ENCODE results near the gene FALEC.
"Not testable (repeated sequence)": the region's sequence is repeated elsewhere in the genome, so short reads cannot be mapped to it uniquely, and the experiment has no call there.

FALEC gene

DNA sequence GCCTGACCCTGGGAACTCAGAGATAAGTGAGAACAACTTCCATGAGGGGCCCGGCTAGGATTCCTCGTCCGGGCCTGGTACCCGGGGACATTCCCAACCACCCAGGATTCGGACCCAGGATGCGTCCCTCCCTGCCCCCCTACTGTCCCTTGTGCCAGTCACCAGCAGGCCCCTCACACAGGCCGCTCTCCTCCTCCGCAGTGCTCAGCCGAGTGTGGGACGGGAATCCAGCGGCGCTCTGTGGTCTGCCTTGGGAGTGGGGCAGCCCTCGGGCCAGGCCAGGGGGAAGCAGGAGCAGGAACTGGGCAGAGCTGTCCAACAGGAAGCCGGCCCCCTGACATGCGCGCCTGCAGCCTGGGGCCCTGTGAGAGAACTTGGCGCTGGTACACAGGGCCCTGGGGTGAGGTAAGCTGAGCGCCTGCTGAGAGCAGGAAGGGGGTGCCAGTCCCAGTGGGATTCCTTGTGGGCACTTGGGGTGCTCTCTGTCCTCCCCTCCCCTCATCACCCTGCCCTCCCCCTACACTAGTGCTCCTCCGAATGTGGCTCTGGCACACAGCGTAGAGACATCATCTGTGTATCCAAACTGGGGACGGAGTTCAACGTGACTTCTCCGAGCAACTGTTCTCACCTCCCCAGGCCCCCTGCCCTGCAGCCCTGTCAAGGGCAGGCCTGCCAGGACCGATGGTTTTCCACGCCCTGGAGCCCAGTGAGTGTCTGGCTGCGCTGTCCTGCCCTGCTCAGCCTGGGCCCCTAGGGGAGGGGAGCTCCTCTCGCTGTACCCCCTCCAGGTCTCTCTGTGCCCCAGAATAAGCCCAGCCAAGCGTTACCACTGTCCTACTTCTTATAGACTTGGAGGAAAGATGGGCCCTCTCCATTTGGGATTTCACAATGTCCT, 43.5 kb downstream of the FALEC start:
- DNase-seq (ENCODE audit: low read depth in 2 of 2, low spot score in 1 of 2): no peak

- DNase-seq (ENCODE audit: low read depth in 2 of 2, low spot score in 1 of 2): no peak
Observed at GRCh38 chr1:150559656-150560010, 44.1 kb downstream of the FALEC start.

DNA sequence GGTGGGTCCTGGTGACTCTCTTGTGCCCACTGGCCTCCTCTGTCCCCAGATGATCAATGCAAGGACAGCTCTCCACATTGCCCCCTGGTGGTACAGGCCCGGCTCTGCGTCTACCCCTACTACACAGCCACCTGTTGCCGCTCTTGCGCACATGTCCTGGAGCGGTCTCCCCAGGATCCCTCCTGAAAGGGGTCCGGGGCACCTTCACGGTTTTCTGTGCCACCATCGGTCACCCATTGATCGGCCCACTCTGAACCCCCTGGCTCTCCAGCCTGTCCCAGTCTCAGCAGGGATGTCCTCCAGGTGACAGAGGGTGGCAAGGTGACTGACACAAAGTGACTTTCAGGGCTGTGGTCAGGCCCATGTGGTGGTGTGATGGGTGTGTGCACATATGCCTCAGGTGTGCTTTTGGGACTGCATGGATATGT, 44.5 kb downstream of the FALEC start:
- DNase-seq (ENCODE audit: low read depth in 2 of 2, low spot score in 1 of 2): no peak

DNA sequence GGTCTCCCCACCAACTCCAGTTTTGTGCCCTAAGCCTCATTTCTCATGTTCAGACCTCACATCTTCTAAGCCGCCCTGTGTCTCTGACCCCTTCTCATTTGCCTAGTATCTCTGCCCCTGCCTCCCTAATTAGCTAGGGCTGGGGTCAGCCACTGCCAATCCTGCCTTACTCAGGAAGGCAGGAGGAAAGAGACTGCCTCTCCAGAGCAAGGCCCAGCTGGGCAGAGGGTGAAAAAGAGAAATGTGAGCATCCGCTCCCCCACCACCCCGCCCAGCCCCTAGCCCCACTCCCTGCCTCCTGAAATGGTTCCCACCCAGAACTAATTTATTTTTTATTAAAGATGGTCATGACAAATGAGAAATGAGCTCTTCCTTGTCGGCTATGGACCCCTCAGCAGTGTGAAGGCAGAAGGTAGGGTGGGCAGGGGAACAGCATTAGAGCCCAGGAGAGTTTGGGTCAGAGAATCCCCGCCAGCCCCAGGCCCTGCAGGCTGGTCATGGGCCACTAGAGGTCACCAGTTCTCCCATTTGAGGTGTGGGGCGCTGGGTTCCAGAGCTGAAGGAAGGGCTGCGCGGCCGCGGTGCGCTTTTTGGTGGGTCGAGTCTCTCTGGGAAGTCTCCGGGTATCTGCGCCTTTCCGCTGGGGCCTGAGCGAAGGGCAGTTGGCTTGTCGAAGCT, 45.2 kb downstream of the FALEC start:
- DNase-seq (ENCODE audit: low read depth in 2 of 2, low spot score in 1 of 2): peak; percentile 60 to 72

DNA sequence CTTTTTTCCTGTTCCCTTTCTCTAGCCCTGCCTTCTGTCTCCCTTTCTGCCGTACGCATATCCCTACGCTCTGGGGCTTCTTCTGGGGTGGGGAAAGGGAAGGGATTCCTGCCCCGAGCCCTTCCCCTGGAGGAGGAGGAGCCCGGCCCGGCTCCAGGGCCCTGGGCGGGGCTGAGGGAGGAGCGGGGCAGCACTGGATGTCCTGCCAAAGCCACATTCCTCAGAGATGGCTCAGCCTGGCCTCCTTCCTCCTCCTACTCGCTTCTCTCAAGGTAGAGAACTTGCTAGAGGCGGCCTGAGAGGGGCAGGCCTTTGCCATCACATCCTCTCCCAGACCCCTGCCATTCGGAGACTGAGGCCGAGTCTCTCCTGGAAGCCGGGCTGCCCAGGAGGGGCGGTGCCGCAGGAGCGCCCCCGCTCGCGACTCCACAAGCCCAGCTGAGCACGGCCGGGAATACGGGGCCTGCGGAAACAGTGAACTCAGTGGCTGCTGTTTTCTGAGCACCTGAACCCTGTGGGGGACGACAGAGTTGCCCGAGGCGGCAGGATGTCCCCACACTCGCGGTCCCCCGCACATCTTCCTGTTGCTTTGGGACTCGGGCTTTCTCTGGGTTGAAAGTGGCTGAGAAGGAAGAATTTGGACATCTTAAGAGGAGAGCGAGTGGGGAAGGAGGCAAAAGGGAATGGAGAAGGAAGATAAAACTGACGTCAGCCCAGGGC, 45.9 kb downstream of the FALEC start:
- no peak for DNase-seq (ENCODE audit: low read depth in 2 of 2, low spot score in 1 of 2)

GRCh38 chr1:150561974-150562445, 46.5 kb downstream of the FALEC start:
- DNase-seq (ENCODE audit: low read depth in 2 of 2, low spot score in 1 of 2): peak; percentile 62 to 78

- DNase-seq (ENCODE audit: low read depth in 2 of 2, low spot score in 1 of 2): no peak
Observed at GRCh38 chr1:150562446-150563339, 47.1 kb downstream of the FALEC start.

DNA sequence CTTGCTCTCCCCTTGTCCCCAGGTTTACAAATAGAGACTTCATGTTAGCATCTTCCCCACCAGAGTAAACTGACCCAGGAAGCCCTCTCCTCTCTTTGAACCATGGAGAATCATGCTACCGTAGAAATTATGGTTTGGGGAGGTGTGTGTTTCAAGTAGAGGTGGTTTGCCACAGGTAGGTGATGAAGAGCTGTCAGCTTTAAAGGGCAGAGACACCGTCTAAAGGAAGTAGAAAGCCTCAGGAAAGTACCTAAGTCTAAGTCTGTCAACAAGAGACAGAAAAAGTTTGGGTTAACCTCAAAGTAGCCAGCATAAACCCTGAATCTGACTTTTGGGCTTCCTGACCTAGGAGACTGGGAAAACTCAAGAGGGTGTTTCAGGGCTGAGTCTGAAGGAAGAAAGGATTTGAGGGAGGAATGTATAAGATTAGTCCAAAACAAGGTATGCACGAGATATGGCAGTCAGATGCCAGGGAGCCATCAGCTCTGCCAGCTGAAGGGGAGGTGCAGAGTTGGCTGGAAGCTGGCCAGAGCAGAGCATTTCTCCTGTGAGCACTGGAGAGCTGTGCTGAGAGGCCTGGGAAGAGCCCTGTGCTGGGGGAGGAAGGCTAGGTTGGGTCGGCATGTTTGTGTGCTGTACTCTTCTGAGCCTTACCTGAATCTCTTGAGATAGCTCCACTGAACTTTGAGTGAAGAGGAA, 47.9 kb downstream of the FALEC start:
- DNase-seq (ENCODE audit: low read depth in 2 of 2, low spot score in 1 of 2): no peak

- DNase-seq (ENCODE audit: low read depth in 2 of 2, low spot score in 1 of 2): no peak
Observed at GRCh38 chr1:150564051-150564991, 48.8 kb downstream of the FALEC start.

- DNase-seq (ENCODE audit: low read depth in 2 of 2, low spot score in 1 of 2): not testable (repeated sequence)
Observed at GRCh38 chr1:150565240-150565991, 49.9 kb downstream of the FALEC start.

- DNase-seq (ENCODE audit: low read depth in 2 of 2, low spot score in 1 of 2): no peak
Observed at GRCh38 chr1:150566589-150567340, 51.2 kb downstream of the FALEC start.

DNA sequence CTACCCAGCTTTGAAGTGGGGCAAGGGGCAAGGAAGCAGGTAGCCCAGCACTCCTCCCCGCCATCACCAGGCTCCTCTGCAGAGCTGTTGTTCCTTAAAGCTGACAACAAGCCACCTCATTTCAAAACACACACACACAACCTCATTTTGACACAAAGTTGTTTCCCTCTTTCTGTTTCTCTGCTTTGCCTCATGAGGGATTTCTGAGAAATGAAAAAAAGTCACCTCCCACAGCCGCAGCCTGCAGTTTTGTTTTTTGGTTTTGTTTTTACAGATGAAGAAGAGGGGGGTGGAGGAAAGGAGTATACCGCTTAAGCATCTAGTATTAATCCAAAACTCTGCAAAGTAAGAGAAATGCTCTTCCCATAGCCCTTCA, 51.8 kb downstream of the FALEC start:
- no peak for DNase-seq (ENCODE audit: low read depth in 2 of 2, low spot score in 1 of 2)

GRCh38 chr1:150567717-150568593, 52.4 kb downstream of the FALEC start:
- DNase-seq (ENCODE audit: low read depth in 2 of 2, low spot score in 1 of 2): no peak

- DNase-seq (ENCODE audit: low read depth in 2 of 2, low spot score in 1 of 2): no peak
Observed at GRCh38 chr1:150568594-150568966, 53.0 kb downstream of the FALEC start.

GRCh38 chr1:150572918-150573647, 57.5 kb downstream of the FALEC start:
- DNase-seq (ENCODE audit: low read depth in 2 of 2, low spot score in 1 of 2): no peak

DNA sequence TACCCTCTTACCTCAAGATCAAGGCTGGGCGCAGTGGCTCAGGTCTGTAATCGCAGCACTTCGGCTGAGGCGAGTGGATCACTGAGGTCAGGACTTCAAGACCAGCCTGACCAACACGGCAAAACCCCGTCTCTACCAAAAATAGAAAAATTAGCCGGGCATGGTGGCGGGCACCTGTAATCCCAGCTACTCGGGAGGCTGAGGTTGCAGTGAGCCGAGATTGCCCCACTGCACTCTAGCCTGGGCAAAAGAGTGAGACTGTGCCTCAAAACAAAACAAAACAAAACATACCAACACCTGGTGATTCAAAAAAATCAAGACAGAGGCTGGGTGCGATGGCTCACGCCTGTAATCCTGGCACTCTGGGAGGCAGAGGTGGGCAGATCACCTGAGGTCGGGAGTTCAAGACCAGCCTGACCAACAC, 58.1 kb downstream of the FALEC start:
- not testable (repeated sequence) for DNase-seq (ENCODE audit: low read depth in 2 of 2, low spot score in 1 of 2)
